ENCODE measurements around the gene LRRK1.

GRCh38 chr15:101045835-101046691, 126.9 kb downstream of the LRRK1 start:
- TF ChIP-seq POLR2A (IDR thresholded peaks at IDR 0.05): no peak
- no peak for TF ChIP-seq POLR2AphosphoS5 (IDR thresholded peaks at IDR 0.05)

All from prostate gland (tissue), 1 donor.